DOHH2 (cell line): ENCODE measurements around the gene PLXND1.

Experiments used
- CTCF ChIP-seq: fragments of 200-600 bp; sonication (generic); IDR thresholded peaks from one replicate; pipeline ENCODE4 v1.5.1; 2014; ENCODE audit warnings: antibody characterized with exemption, mild to moderate bottlenecking, low read depth, low read length; ENCODE audit not compliant: poor library complexity, severe bottlenecking
- EZH2phosphoT487 ChIP-seq: fragments of 200-600 bp; sonication (generic); IDR thresholded peaks from 2 replicates; pipeline ENCODE4 v1.6.1; 2017; ENCODE audit warnings: borderline replicate concordance, mild to moderate bottlenecking, antibody characterized with exemption, low read length, moderate library complexity, mixed read lengths

GRCh38 chr3:129627350-129628168 lies 21.1 kb upstream of the PLXND1 start:
- TF ChIP-seq CTCF, result peak; percentile 77
- TF ChIP-seq EZH2phosphoT487, result no peak
